Measurements from ENCODE around the gene BCL2L15.
A peak's percentile ranks its signal among the peaks of the same experiment; 100 is the strongest.

BCL2L15 gene

GRCh38 chr1:113934006-113934405, 46.6 kb upstream of the BCL2L15 start (continued):
- TF ChIP-seq TSHZ2 (CRISPR knock-in tag; IDR thresholded peaks at IDR 0.05) (no peak), PPARA (CRISPR knock-in tag; IDR thresholded peaks at IDR 0.05; ENCODE audit: borderline replicate concordance) (no peak), ZFP30 (CRISPR knock-in tag; IDR thresholded peaks at IDR 0.05) (no peak), ZNF8 (CRISPR knock-in tag; IDR thresholded peaks at IDR 0.05) (no peak), POU6F1 (CRISPR knock-in tag; IDR thresholded peaks at IDR 0.05; ENCODE audit: borderline replicate concordance, low read depth) (no peak)

GRCh38 chr1:113931451-113931851, 44.1 kb upstream of the BCL2L15 start:
- no peak for TF ChIP-seq ZNF70 (CRISPR knock-in tag; IDR thresholded peaks at IDR 0.05)
- no peak for TF ChIP-seq ZFP3 (CRISPR knock-in tag; IDR thresholded peaks at IDR 0.05)
- TF ChIP-seq CSDC2 (CRISPR knock-in tag; IDR thresholded peaks at IDR 0.05) = no peak
- TF ChIP-seq SNAI2 (CRISPR knock-in tag; IDR thresholded peaks at IDR 0.05) = no peak
- no peak for TF ChIP-seq BACH2 (CRISPR knock-in tag; IDR thresholded peaks at IDR 0.05; ENCODE audit: borderline replicate concordance)
- no peak for TF ChIP-seq TSHZ2 (CRISPR knock-in tag; IDR thresholded peaks at IDR 0.05)
- TF ChIP-seq ZNF565 (CRISPR knock-in tag; conservative IDR thresholded peaks at IDR 0.05; ENCODE audit: low read depth) = no peak
- no peak for TF ChIP-seq TCF4 (CRISPR knock-in tag; IDR thresholded peaks at IDR 0.05; ENCODE audit: borderline replicate concordance)
- TF ChIP-seq POU6F1 (CRISPR knock-in tag; IDR thresholded peaks at IDR 0.05; ENCODE audit: borderline replicate concordance, low read depth) = no peak
- TF ChIP-seq TOX (CRISPR knock-in tag; IDR thresholded peaks at IDR 0.05; ENCODE audit: borderline replicate concordance) = no peak
- TF ChIP-seq PPARA (CRISPR knock-in tag; IDR thresholded peaks at IDR 0.05; ENCODE audit: borderline replicate concordance) = no peak
- no peak for TF ChIP-seq GLIS3 (CRISPR knock-in tag; IDR thresholded peaks at IDR 0.05)
- no peak for TF ChIP-seq ARNTL (CRISPR knock-in tag; IDR thresholded peaks at IDR 0.05; ENCODE audit: borderline replicate concordance, low read depth)
- no peak for TF ChIP-seq CREB5 (CRISPR knock-in tag; IDR thresholded peaks at IDR 0.05; ENCODE audit: low read depth)
- no peak for ATAC-seq

- ATAC-seq = peak; percentile 72
Observed at GRCh38 chr1:113930499-113931161, 43.2 kb upstream of the BCL2L15 start.

More at GRCh38 chr1:113930499-113931161, 43.2 kb upstream of the BCL2L15 start:
- no peak for TF ChIP-seq POU6F1 (CRISPR knock-in tag; IDR thresholded peaks at IDR 0.05; ENCODE audit: borderline replicate concordance, low read depth)
- TF ChIP-seq PATZ1 (CRISPR knock-in tag; IDR thresholded peaks at IDR 0.05; ENCODE audit: borderline replicate concordance) = peak; percentile 35; the same call in 1 of the 2 replicates

All from SK-N-SH treated with all-trans-retinoic acid at 6 μM for 48 hours (cell line).